GM18951 (cell line): ENCODE data around the gene UAP1.
"Not testable (repeated sequence)": the region's sequence is repeated elsewhere in the genome, so short reads cannot be mapped to it uniquely, and the experiment has no call there.

Experiments used
- POLR2A ChIP-seq: IDR thresholded peaks from 4 replicates; pipeline ENCODE4 v1.6.1; 2011; ENCODE audit warnings: mild to moderate bottlenecking; ENCODE audit not compliant: insufficient read length, insufficient read depth; ENCODE audit errors: extremely low read depth
- in situ Hi-C: fragments of 300-500 bp; cut with MboI; formaldehyde crosslinking; loops from one replicate; pipeline ENCODE4 v1.12.0; 2022; ENCODE audit warnings: low sequenced_read_pairs, mixed read lengths, inconsistent platforms; ENCODE audit not compliant: unreplicated experiment

Gene UAP1

GRCh38 chr1:162578936-162579335 is 17.4 kb downstream of the UAP1 start:
- no peak for TF ChIP-seq POLR2A
- in situ Hi-C loops, result no loop called here

GRCh38 chr1:162580308-162580707 is 18.8 kb downstream of the UAP1 start:
- in situ Hi-C loops, result no loop called here
- TF ChIP-seq POLR2A, result no peak

GRCh38 chr1:162582901-162583300 is 21.4 kb downstream of the UAP1 start:
- in situ Hi-C loops, result not testable (repeated sequence)

- in situ Hi-C loops, result not testable (repeated sequence)
Measured at GRCh38 chr1:162585101-162585500, 23.6 kb downstream of the UAP1 start.

GRCh38 chr1:162587347-162587746 is 25.8 kb downstream of the UAP1 start:
- no peak for TF ChIP-seq POLR2A

GRCh38 chr1:162587761-162588260 is 26.3 kb downstream of the UAP1 start:
- no peak for TF ChIP-seq POLR2A
- in situ Hi-C loops, result no loop called here

More at GRCh38 chr1:162587347-162587746, 25.8 kb downstream of the UAP1 start:
- in situ Hi-C loops, result no loop called here

GRCh38 chr1:162590101-162590500 is 28.6 kb downstream of the UAP1 start:
- no peak for TF ChIP-seq POLR2A

GRCh38 chr1:162590686-162591085 is 29.2 kb downstream of the UAP1 start:
- in situ Hi-C loops, result no loop called here
- TF ChIP-seq POLR2A, result no peak

More at GRCh38 chr1:162590101-162590500, 28.6 kb downstream of the UAP1 start:
- in situ Hi-C loops, result no loop called here

- in situ Hi-C loops, result no loop called here
- TF ChIP-seq POLR2A, result no peak
Measured at GRCh38 chr1:162596514-162597170, 35.1 kb downstream of the UAP1 start.

GRCh38 chr1:162599451-162599850 is 37.9 kb downstream of the UAP1 start:
- no peak for TF ChIP-seq POLR2A
- in situ Hi-C loops, result no loop called here

- in situ Hi-C loops, result not testable (repeated sequence)
Measured at GRCh38 chr1:162603117-162603516, 41.6 kb downstream of the UAP1 start.

GRCh38 chr1:162605225-162605927 is 43.9 kb downstream of the UAP1 start:
- in situ Hi-C loops, result no loop called here
- TF ChIP-seq POLR2A, result no peak

GRCh38 chr1:162609306-162609705 is 47.8 kb downstream of the UAP1 start:
- TF ChIP-seq POLR2A, result no peak
- in situ Hi-C loops, result no loop called here
